G401.6 (cell line): ENCODE data around the gene RABAC1.
A peak's percentile ranks its signal among the peaks of the same experiment; 100 is the strongest.

ENCODE experiments used
- FAIRE-seq: peaks from 2 replicates; lab custom pipeline; 2012; peaks lifted over from hg19 to GRCh38; lab: Jason Lieb, UNC

Gene RABAC1

DNA sequence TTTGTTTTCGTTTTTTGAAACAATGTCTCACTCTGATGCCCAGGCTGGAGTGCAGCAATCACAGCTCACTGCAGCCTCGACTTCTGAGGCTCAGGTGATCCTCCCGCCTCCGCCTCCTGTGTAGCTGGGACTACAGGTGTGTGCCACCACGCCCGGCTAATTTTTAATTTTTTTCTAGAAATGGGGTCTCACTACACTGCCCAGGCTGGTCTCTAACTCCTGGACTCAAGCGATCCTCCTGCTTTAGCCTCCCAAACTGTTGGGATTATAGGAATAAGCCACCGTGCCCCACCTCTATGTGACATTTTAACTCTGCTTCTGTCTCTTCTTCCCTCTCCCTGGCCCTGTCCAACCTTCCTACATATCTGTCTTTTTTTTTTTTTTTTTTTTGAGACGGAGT lies 29.8 kb upstream of the RABAC1 start:
- FAIRE-seq, result no peak

DNA sequence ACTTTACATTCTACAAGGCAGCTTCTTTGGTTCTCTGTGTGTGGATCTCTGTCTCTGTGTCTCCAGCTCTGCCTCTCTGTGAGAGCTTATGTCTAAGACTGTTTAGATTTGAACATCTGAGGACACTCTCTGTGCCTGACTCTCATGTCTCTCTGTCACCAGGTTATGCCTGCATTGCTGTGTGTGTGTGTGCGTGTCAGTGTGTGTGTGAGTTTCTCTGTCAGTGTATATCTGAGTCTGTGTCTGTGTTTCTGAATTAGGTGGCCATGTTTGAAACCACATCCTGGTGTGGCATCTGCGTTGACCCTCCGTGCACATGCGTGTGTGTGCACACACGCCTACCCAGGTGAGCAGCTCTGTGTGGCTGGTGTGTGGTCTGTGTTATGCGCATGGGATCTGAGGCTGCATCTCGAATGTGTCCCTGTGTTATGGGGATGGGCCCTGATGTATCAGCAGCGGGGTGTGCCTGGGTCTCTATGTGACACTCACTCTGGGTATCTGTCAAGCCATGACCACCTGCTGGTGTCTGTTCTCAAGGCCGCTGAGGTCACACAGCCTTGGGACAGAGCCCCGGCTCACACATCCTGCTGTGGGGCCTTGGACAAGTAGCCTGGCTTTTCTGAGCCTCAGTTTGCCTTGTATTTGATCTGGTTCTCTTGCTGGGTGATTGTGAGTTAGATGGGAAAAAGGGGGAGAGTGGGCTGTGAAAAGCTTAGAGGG lies 28.2 kb upstream of the RABAC1 start:
- FAIRE-seq, result no peak

DNA sequence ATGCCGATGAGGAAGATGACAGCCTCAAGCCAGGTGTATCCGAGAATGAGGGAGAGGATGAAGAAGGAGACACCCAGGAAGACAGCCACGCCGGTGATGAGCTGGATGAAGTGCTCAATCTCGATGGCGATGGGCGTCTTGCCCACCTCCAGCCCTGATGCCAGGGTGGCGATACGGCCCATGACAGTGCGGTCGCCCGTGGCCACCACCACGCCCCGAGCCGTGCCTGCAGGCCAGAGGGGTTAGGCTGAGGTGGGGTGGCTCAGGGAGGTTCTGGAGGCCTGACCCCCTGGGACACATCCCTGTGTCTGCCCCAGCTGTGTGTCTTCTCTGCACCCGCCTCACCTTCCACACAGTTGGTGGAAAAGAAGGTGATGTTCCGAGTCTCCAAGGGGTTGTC lies 25.8 kb upstream of the RABAC1 start:
- no peak for FAIRE-seq

DNA sequence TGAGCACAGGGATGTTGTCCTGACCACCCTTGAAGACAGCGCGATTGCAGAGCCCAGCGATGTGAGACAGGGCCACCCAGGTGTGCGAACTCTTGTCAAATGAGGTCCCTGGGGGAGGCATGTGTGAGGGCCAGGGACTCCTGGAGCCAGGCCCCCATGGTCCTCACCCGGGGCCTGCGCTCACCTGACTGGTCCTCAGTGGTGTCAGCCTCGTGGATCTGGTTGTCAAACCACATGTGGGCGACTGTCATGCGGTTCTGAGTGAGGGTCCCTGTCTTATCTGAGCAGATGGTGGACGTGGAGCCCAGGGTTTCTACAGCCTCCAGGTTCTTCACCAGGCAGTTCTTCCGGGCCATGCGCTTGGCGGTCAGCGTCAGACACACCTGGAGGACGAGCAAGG lies 22.6 kb upstream of the RABAC1 start:
- no peak for FAIRE-seq

DNA sequence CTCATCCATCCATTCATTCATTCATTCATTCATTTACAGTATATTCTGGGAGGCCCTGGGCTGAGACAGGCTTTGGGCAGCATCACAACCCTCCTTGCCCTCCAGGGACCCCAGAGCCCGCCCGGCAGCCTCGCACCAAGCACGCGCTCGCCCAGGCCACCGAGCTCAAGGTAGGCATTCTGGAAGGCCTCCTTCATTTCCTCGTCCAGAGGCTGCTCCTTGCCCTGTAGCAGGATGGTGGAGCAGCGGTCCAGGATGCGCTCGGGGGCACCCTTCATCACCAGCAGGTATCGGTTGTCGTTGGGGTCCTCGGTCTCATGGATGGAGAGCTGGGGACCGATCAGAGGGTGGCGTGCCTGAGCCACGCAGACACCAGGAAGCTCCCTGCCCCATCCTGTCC lies 19.3 kb upstream of the RABAC1 start:
- FAIRE-seq, result no peak

DNA sequence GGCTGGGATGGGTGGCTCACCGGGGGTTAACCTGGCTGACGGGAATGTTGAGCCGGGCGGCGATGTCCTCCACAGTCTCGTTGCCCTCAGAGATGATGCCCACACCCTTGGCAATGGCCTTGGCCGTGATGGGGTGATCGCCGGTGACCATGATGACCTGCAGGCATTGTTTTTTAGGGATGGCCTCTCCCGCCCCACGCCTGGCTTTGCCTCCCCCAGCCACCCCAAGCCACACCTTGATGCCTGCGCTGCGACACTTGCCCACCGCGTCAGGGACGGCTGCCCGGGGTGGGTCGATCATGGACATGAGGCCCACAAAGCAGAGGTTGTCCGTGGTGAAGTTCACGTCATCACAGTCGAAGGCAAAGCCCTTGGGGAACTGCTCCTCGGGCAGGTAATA lies 18.8 kb upstream of the RABAC1 start:
- no peak for FAIRE-seq

DNA sequence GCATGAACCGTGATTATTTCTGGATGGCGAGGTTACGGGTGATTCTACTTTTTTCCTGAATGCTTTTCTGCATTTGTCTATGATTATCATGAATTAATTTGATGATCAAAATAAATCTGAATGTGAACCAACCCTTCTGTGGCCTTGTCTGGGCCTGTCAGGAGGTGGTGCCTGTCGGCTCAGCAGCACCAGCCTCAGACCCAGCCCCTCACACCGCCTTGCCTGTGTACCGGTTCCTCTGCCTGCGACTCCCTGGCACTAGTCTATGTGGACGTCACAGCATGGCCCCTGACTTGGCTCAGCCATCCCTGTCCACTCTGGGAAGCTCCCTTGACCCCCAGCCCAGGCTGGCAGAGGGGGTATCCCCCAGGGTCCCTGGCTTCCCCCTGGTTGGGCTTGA lies 15.5 kb upstream of the RABAC1 start:
- FAIRE-seq, result no peak

DNA sequence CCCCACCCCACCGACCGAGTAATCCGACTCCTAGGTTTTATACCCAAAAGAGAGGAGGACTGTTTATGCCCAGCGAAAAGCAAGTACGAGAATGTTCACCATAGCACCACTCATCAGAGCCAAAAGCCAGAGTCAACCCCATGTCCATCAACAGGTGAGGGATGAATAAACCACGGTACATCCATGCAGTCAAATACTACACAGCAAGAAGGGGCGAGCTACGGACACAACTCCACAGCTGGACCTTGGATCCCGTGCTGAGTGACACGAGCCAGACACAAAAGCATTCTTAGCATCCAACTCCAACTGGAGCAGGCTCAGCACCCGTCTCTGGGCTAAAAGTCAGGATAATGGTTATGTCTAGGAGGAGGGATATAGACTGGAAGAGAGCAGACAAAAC lies 12.2 kb upstream of the RABAC1 start:
- FAIRE-seq, result no peak

DNA sequence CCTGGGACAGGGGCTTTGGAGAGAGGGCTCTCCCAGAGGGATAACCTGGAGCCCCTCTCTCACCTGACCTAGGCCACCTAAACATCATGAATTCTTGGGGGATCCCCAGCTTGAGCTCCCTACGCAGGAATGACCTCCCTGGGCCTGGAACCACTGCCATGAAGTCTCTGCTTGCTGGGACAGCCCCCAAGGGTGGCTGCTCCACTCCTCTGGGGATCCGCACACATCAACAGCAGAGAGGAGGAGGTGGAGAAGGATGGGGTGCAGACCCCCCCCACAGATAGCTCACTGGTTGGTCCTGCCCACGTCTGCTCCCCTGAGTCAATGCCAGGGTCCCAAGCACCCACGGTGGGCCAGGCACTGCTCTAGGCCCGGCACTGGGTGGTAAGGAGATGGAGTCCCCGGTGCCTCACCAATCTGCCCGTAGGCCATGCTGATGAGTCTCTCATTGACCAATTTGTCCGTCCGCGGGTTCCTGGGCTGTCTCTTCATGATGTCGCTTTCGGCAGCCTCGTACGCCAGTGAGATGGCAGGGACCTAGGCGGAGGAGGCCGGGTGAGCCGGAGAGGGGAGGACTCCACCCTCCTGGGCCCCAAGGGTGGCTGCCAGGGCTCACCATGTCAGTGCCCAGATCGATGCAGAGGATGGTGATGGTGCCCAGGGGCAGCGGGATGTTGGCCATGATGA lies 10.8 kb upstream of the RABAC1 start:
- no peak for FAIRE-seq

DNA sequence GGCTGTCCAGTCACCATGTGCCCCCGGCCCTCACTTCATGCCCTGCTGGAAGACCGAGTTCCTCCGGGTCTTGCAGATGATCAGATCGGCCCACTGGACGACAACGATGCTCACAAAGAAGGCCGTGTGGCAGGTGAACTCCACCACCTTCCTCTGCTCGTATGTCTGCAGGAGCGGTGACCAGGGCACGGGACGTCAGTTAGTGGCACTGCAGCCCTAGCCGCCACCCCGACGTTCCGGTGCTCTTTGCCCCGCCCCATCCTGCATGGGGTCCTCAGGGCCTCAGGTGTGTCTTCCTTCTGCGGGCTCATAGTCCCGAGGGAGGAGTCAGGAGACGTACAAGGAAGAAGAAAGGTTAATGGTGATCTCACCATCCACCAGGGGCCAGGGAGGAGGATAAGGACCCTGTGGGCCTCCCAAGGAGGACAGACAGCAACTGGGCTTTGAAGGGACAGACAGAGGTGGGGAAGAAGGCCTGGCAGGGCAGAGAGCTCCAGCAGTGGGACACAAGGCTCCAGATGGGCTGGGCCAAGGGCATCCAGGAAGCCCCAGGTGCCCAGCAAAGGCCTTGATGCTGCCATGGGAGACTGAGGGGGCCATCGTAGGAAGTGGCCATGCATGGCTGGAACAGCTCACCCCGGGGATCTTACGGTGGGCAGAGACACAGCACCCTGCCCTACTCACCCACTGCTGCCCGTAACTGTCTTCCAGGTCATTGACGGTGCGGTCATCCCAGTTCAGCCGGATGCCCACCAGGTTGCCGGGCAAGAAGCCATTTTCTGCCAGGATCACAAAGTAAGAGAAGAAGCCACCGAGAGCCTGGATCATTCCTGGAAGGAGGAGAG lies 9.9 kb upstream of the RABAC1 start:
- no peak for FAIRE-seq

DNA sequence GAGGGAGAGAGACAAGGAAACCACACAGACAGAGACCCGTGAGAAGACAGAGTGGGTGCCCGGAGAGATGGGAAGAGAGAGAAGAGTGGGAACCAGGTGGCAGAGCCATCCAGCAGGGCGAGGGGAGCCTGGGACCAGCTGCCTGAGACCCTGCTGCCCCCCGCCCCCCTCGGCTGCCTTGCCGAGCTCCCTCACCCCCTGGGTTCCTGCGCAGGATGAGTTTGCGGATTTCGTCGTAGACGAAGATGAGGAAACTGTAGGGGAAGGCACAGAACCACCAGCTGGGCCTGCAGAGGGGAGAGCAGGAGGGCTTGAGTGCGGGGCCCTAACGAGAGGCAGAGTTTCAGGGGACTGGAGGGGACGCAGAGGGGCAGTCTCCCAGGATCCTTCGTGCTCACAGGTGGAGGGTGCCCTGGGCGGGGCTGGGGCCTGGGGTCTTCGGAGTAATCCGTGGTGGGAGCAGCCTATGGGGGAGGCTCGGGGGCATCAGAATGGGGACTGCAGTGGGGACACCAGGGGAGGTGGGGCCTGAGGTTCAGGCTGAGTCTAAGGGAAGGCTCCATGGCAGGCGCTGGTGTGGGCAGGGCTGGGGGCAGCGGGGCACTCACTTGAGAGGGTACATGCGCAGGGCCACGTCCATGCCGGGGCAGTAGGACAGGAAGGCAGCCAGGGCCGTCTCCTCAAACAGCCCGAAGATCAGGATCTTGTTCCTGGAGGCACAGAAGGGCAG lies 8.1 kb upstream of the RABAC1 start:
- FAIRE-seq, result no peak

DNA sequence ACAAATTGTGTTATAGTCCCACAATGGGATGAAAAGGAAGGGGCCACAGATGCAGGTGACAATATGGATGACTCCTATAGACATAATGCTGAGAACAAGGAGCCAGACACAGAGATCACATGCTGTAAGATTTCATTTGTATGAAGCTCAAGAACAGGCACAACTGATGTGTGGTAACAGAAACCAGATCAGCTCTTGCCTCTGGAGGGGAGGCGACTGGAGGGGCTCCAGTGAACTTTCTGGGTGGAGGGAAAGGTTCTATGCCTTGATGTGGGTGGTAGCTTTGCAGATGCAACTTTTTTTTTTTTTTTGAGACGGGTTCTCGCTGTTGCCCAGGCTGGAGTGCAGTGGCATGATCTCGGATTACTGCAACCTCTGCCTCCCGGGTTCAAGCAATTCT lies 6.0 kb upstream of the RABAC1 start:
- no peak for FAIRE-seq

DNA sequence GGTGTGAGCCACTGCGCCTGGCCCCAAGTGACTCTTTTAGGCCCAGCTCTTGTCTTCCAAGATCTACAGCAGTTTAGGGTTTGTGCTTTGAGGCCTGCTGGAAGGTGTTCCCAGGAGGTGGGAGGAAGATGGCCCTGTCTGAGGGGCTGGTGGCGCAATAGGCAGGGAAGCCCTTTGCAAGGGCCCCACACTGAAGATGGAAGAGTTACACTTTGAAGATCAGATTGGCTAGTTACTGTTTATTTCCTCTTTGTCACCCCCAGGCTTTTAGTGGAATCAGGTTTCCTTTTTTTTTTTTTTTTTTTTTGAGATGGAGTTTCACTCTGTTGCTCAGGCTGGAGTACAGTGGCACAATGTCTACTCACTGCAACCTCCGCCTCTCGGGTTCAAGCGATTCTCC lies 1.9 kb upstream of the RABAC1 start:
- FAIRE-seq, result no peak

DNA sequence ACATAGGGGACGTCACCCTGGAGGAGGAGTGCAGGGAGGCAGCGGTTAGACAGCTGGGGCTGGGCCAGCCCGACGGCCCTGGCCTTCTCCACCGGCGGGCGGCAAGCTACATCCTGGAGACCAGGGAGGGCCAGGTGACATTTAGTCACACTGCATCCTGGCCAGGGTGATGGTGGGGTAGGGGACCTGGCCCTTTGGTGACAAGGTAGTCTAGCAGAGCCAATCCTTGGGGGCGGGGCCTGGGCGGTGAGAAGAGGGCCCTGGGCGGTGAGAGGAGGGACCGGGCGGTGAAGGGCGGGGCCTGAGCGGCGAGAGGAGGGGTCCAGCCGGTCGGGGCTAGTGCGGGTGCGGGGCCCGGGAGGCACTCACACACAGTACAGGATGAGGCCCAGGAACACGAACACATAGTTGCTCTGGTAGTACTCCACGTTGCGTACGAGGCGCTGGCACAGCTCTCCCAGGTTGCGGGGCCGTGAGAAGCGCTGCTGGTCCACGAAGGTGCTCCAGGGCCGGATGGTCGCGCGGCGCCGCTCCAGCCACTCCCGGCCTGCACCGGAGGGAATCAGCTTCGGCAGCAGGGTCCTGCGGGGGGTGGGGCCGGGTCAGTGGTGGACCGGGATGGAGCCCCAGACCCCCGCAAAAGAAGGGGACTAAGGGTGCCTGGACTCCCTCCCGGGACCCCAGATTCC lies 610 bp downstream of the RABAC1 start:
- peak; percentile 72 for FAIRE-seq

DNA sequence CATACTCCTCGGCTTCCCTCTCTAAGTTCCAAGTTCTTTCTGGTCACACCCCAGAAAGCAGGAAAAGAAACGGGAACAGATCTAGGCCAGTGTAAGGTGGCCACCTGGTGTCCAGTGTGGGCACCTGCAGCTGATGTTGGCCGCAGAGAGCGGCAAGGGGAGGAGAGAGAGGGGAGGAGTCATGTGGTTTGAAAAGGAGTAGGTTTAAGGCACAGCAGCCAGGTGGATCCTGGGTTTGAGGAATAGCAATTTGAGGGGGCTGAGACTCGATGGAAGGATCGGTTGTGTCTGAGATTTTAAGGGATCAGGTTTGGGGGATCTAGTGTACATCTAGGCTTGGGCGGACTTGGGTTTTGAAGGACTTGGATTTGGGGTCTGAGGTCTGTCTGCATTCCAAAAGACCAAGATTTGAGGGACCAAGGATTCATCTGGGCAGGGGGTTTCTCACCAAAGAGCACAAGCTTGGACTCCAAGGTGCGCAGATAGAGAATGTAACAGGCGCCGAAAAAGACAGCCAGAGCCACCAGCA lies 1.2 kb downstream of the RABAC1 start:
- peak; percentile 96 for FAIRE-seq

DNA sequence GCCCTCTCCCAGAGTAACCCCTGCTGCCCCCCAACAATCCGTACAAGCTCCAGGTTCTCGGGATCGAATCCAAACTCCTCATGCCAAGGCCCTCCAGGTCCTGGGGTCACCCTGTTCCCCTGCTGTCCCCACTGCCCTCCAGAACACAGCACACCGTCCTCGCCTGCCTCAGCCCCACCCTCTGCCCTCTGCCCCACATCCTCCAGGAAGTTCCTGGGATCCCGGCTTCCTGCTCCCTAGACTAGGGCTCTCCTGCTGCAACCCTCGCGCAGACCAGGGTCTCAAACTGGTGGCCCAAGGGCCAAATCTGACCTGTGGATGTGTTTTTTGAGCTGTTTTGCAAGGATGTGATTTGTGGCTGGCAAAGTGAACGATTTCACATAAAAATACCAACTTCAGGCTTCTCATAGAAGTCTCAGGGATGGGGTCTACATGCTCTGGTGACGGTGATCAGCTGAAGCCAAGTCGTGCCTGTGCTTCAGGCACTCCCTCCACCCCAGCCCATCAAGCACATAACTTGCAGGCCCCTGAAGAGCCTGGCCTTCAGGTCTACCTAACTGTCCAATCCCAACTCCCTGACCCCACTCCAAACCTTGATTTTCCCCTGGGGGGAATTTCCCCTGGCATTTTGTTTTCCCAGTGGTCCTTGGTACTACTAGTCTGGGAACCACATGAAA lies 1.8 kb downstream of the RABAC1 start:
- no peak for FAIRE-seq

DNA sequence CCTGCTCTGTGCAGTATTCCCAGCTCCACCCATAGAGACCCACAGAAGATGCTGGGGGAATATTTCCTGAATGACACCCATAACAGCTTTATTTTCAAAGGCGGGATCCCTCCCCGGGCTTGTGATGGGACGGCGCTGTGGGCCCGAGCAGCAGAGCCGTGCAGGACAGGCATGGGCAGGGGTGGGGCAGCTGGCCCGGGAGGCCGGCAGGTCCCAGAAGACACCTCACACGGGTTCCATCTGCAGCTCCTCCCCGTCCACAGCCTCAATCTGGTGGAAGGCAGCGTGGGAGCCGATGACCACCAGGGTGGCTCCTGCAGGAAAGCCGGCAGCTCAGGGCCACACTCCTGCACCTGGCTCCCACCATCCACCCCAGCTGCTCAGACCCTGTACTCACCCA lies 2.5 kb downstream of the RABAC1 start:
- FAIRE-seq, result no peak

DNA sequence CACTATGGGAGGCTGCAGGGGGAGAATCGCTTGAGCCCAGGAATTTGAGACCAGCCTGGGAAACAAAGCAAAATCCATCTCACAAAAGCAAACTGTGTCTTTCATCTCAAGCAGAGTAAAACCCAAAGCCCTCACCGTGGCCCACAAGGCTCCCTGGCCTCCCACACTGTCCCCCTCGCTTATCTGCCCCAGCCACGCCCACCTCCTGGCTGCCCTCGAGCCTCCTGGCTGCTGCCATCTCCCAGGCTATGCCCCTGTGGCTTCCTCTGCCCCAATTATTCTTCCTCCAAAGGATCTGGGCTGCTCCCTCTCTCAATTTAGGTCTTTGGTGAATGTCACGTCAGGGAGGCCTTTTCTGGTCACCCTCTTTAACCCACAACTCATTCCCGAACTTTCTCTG lies 3.6 kb downstream of the RABAC1 start:
- no peak for FAIRE-seq

DNA sequence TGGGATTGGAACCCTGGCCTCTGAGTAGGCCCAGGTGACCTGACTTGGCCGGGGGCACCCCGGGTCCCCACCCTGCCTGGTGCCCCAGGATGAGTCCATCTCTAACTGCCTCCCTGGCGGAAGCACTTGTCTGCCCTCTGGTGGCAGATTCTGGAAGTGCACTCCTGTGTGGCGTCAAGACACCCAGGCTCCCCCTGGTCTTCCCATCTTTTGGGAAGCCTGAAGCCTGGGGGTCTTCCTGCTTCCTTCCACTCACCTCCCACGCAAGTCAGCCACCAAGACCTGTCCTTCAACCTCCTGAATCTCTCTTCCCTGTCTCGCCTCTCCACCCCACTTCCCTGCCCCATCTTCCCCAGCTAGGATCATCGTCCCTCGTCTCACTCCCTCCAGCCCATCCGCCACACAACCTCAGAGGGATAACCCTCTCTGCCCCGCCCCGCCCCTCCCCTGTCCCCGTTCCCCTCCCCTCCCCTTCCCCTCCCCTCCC lies 7.4 kb downstream of the RABAC1 start:
- FAIRE-seq, result no peak

DNA sequence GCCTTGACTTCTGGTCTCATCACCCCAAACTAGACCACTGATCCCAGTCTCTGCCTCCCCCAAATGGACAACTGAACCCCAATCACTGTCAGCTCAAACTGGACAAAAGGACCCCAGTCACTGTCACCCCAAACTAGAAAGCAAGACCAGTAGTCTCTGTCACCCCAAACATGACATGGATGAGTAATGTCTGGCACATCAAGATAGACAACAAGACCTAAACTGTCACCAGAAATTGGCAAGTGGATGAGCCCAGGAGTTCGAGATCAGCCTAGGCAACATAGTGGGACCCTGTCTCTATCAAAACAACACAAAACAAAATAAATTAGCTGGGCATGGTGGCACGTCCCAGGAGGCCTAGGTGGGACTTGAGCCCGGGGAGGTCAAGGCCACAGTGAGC lies 12.0 kb downstream of the RABAC1 start:
- no peak for FAIRE-seq

DNA sequence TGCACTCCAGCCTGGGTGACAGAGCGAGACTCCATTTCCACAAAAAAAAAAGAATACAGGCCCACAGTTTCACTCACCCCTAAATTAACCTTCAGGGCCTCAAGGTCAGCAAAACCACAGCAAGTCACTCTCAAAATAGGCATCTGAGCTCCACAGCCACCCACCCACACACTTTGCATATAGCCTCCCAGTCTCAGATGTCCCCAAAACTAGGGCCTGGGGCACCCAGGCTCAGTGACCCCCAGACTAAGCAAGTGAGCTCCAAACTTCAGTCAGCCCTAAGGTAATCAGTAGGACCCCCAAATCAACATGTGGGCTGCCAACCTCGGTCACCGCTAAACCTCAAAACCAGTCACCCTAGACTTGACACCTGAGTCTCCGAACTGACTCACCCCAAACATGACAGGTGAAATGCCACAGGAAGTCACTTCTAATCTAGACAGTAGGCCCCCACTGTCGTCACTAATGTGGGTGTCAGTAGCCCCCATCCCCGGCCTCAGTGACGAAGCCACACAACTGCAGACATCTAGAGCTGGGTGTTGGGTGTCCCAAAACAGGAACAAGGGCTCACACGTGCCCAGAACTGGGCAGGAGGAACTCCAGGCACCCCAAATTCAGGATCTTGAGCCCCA lies 13.9 kb downstream of the RABAC1 start:
- no peak for FAIRE-seq
